GM23338 (cell line): ENCODE data around the gene MCC. TPM values are rescaled to one million over a fixed set of nuclear protein-coding genes. Genes with fewer than 3 reads are reported as not detected.

Experiments used
- ATAC-seq: fragments of 200-7000 bp; cut with Tn5 transposase; 3 replicates; pipeline ENCODE4 v1.9.1; 2020
- DNase-seq: peaks from one replicate; pipeline ENCODE4 v3.0.0-alpha.2; 2015; ENCODE audit warnings: low spot score
- H2AFZ ChIP-seq: fragments of 200-600 bp; sonication (generic); 2 replicates; pipeline ENCODE4 v1.8.0; 2016; ENCODE audit warnings: antibody characterized with exemption, mild to moderate bottlenecking, moderate library complexity
- H3F3A ChIP-seq: fragments of 200-600 bp; sonication (generic); replicated peaks from 2 replicates; pipeline ENCODE4 v1.8.0; 2017; ENCODE audit warnings: antibody characterized with exemption, mixed run types, low read depth
- H3K27ac ChIP-seq: fragments of 200-600 bp; sonication (generic); 2 replicates; pipeline ENCODE4 v1.6.1; 2016; ENCODE audit warnings: low read depth
- H3K27me3 ChIP-seq: fragments of 200-600 bp; sonication (generic); 2 replicates; pipeline ENCODE4 v1.8.0; 2016; ENCODE audit warnings: mild to moderate bottlenecking, mixed run types, moderate library complexity; ENCODE audit not compliant: insufficient read depth
- H3K36me3 ChIP-seq: fragments of 200-600 bp; sonication (generic); 2 replicates; pipeline ENCODE4 v1.8.0; 2016; ENCODE audit warnings: mild to moderate bottlenecking; ENCODE audit not compliant: insufficient read depth
- H3K4me1 ChIP-seq: fragments of 200-600 bp; sonication (generic); 2 replicates; pipeline ENCODE4 v1.8.0; 2016; ENCODE audit warnings: mild to moderate bottlenecking, moderate library complexity; ENCODE audit not compliant: insufficient read depth
- H3K4me2 ChIP-seq: fragments of 200-600 bp; sonication (generic); 2 replicates; pipeline ENCODE4 v1.7.1; 2017; ENCODE audit warnings: mixed run types
- H3K4me3 ChIP-seq: fragments of 200-600 bp; sonication (generic); 2 replicates; pipeline ENCODE4 v1.6.1; 2016; ENCODE audit warnings: mixed run types
- H3K79me2 ChIP-seq: fragments of 200-600 bp; sonication (generic); replicated peaks from 2 replicates; pipeline ENCODE4 v1.8.0; 2017; ENCODE audit warnings: mild to moderate bottlenecking; ENCODE audit not compliant: insufficient read depth
- H3K9me2 ChIP-seq: fragments of 200-600 bp; sonication (generic); 2 replicates; pipeline ENCODE4 v1.8.0; 2017; ENCODE audit not compliant: insufficient read depth
- H4K20me1 ChIP-seq: fragments of 200-600 bp; sonication (generic); replicated peaks from 2 replicates; pipeline ENCODE4 v1.8.0; 2017; ENCODE audit warnings: mild to moderate bottlenecking; ENCODE audit not compliant: insufficient read depth
- H3K27ac Mint-ChIP-seq: 2 replicates; pipeline ENCODE4 v1.8.0; 2020; ENCODE audit warnings: inconsistent platforms, mild to moderate bottlenecking, moderate library complexity, mixed read lengths
- H3K27me3 Mint-ChIP-seq: 3 replicates; pipeline ENCODE4 v1.8.0; 2022; ENCODE audit warnings: low read depth, mild to moderate bottlenecking, moderate library complexity, mixed read lengths, inconsistent platforms; ENCODE audit not compliant: insufficient read depth, poor library complexity
- H3K36me3 Mint-ChIP-seq: 3 replicates; pipeline ENCODE4 v1.8.0; 2021; ENCODE audit warnings: low read depth, mild to moderate bottlenecking, inconsistent platforms, moderate library complexity, mixed read lengths
- H3K4me1 Mint-ChIP-seq: 3 replicates; pipeline ENCODE4 v1.8.0; 2020; ENCODE audit warnings: mild to moderate bottlenecking, inconsistent platforms, mixed read lengths
- H3K4me3 Mint-ChIP-seq: 3 replicates; pipeline ENCODE4 v1.8.0; 2021; ENCODE audit warnings: moderate library complexity, mild to moderate bottlenecking, inconsistent platforms, mixed read lengths
- H3K9me3 Mint-ChIP-seq: 3 replicates; pipeline ENCODE4 v1.8.0; 2020; ENCODE audit warnings: moderate library complexity, mild to moderate bottlenecking, inconsistent platforms, mixed read lengths
- CREB1 ChIP-seq: fragments of 250-450 bp; sonication (Bioruptor Pico); IDR thresholded peaks from 2 replicates; pipeline ENCODE4 v1.5.0; 2020; ENCODE audit warnings: low read depth, mild to moderate bottlenecking, moderate library complexity
- EZH2 ChIP-seq: fragments of 200-600 bp; sonication (generic); IDR thresholded peaks from one replicate; pipeline ENCODE4 v1.8.0; 2017; ENCODE audit warnings: antibody characterized with exemption, mild to moderate bottlenecking, low read depth; ENCODE audit not compliant: unreplicated experiment
- EZH2phosphoT487 ChIP-seq: fragments of 200-600 bp; sonication (generic); IDR thresholded peaks from one replicate; pipeline ENCODE4 v1.8.1; 2018; ENCODE audit warnings: antibody characterized with exemption; ENCODE audit not compliant: unreplicated experiment
- JUNB ChIP-seq: IDR thresholded peaks from one replicate; pipeline ENCODE4 v1.6.1; 2016; ENCODE audit warnings: antibody characterized with exemption; ENCODE audit not compliant: unreplicated experiment
- STAT1 ChIP-seq: IDR thresholded peaks from one replicate; pipeline ENCODE4 v1.6.1; 2016; ENCODE audit warnings: antibody characterized with exemption; ENCODE audit not compliant: unreplicated experiment
- ZNF114 ChIP-seq: fragments of 250-450 bp; sonication (Bioruptor Pico); IDR thresholded peaks from 2 replicates; pipeline ENCODE4 v1.5.0; 2020; ENCODE audit warnings: mild to moderate bottlenecking, moderate library complexity
- polyA plus RNA-seq: library from polyadenylated mRNA; unstranded; fragments of >200 nt; fragmentation: Nextera tagmentation; extraction: Ambion mirVana; gene quantifications from 2 replicates; pipeline ENCODE4 v1.2.1, GENCODE V29; 2016
- total RNA-seq: library from RNA; depleted of rRNA; stranded (reverse); fragments of >200 nt; shearing (Covaris generic); gene quantifications from 2 replicates; pipeline ENCODE4 v1.2.3, GENCODE V29; 2014
- TF ChIP-seq, protein P1 (sequence below): fragments of 250-450 bp; sonication (Bioruptor Pico); IDR thresholded peaks from 2 replicates; pipeline ENCODE4 v1.5.0; 2020; ENCODE audit warnings: mild to moderate bottlenecking, moderate library complexity
- TF ChIP-seq, protein P2 (sequence below): IDR thresholded peaks from one replicate; pipeline ENCODE4 v1.6.1; 2018; ENCODE audit warnings: antibody characterized with exemption; ENCODE audit not compliant: unreplicated experiment
- TF ChIP-seq, protein P3 (sequence below): IDR thresholded peaks from 2 replicates; pipeline ENCODE4 v1.6.1; 2016; ENCODE audit warnings: antibody characterized with exemption

MCC gene
- total and polyA plus RNA-seq, 2 experiments from 2014 or later: 3.8 to 10.1 TPM

DNA sequence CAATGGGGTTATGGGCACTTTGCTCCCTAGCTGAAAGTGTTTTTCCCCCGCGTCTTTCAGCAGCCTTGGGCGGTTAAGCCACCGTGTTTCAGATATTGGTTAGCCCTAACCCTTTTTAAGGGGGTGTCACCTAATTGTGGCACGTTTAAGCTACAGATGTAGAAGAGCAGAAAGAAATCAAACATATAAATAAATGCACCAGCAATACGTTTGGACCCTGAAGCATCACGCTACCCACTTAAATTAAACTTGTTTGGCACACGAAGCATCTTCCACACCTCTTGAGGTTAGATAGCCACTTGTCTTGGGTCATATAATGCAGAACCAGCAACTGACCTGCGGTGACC is 26.0 kb upstream of the MCC start:
- DNase-seq: peak; percentile 8
- Mint-ChIP-seq H3K27ac (no peak overlapping the region), H3K4me1 (peaks cover 10% of the 10 kb centered on the region), H3K27me3 (peaks cover 2% of the 10 kb centered on the region), H3K9me3 (no peaks in the 10 kb centered on the region; the same call in 2 of the 3 replicates), H3K4me3 (peak overlapping the region; percentile 76), H3K36me3 (peaks cover 22% of the 10 kb centered on the region; the same call in 2 of the 3 replicates)
- Histone ChIP-seq H3K27ac (no peak overlapping the region), H3K27me3 (no peaks in the 10 kb centered on the region), H3K9me2 (no peaks in the 10 kb centered on the region), H3K4me3 (peak overlapping the region; percentile 81), H3K36me3 (no peaks in the 10 kb centered on the region; the same call in 1 of the 2 replicates), H4K20me1 (peaks cover 7% of the 10 kb centered on the region), H3F3A (no peaks in the 10 kb centered on the region), H3K79me2 (peaks cover 11% of the 10 kb centered on the region), H2AFZ (peak overlapping the region; percentile 99), H3K4me2 (peak overlapping the region; percentile 93), H3K4me1 (peaks cover 11% of the 10 kb centered on the region)
- TF ChIP-seq, protein P1, sequence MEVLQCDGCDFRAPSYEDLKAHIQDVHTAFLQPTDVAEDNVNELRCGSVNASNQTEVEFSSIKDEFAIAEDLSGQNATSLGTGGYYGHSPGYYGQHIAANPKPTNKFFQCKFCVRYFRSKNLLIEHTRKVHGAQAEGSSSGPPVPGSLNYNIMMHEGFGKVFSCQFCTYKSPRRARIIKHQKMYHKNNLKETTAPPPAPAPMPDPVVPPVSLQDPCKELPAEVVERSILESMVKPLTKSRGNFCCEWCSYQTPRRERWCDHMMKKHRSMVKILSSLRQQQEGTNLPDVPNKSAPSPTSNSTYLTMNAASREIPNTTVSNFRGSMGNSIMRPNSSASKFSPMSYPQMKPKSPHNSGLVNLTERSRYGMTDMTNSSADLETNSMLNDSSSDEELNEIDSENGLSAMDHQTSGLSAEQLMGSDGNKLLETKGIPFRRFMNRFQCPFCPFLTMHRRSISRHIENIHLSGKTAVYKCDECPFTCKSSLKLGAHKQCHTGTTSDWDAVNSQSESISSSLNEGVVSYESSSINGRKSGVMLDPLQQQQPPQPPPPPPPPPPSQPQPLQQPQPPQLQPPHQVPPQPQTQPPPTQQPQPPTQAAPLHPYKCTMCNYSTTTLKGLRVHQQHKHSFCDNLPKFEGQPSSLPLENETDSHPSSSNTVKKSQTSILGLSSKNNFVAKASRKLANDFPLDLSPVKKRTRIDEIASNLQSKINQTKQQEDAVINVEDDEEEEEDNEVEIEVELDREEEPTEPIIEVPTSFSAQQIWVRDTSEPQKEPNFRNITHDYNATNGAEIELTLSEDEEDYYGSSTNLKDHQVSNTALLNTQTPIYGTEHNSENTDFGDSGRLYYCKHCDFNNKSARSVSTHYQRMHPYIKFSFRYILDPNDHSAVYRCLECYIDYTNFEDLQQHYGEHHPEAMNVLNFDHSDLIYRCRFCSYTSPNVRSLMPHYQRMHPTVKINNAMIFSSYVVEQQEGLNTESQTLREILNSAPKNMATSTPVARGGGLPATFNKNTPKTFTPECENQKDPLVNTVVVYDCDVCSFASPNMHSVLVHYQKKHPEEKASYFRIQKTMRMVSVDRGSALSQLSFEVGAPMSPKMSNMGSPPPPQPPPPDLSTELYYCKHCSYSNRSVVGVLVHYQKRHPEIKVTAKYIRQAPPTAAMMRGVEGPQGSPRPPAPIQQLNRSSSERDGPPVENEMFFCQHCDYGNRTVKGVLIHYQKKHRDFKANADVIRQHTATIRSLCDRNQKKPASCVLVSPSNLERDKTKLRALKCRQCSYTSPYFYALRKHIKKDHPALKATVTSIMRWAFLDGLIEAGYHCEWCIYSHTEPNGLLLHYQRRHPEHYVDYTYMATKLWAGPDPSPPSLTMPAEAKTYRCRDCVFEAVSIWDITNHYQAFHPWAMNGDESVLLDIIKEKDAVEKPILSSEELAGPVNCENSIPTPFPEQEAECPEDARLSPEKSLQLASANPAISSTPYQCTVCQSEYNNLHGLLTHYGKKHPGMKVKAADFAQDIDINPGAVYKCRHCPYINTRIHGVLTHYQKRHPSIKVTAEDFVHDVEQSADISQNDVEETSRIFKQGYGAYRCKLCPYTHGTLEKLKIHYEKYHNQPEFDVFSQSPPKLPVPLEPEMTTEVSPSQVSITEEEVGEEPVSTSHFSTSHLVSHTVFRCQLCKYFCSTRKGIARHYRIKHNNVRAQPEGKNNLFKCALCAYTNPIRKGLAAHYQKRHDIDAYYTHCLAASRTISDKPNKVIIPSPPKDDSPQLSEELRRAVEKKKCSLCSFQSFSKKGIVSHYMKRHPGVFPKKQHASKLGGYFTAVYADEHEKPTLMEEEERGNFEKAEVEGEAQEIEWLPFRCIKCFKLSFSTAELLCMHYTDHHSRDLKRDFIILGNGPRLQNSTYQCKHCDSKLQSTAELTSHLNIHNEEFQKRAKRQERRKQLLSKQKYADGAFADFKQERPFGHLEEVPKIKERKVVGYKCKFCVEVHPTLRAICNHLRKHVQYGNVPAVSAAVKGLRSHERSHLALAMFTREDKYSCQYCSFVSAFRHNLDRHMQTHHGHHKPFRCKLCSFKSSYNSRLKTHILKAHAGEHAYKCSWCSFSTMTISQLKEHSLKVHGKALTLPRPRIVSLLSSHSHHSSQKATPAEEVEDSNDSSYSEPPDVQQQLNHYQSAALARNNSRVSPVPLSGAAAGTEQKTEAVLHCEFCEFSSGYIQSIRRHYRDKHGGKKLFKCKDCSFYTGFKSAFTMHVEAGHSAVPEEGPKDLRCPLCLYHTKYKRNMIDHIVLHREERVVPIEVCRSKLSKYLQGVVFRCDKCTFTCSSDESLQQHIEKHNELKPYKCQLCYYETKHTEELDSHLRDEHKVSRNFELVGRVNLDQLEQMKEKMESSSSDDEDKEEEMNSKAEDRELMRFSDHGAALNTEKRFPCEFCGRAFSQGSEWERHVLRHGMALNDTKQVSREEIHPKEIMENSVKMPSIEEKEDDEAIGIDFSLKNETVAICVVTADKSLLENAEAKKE (CRISPR knock-in tag): no peak
- TF ChIP-seq, protein P2, sequence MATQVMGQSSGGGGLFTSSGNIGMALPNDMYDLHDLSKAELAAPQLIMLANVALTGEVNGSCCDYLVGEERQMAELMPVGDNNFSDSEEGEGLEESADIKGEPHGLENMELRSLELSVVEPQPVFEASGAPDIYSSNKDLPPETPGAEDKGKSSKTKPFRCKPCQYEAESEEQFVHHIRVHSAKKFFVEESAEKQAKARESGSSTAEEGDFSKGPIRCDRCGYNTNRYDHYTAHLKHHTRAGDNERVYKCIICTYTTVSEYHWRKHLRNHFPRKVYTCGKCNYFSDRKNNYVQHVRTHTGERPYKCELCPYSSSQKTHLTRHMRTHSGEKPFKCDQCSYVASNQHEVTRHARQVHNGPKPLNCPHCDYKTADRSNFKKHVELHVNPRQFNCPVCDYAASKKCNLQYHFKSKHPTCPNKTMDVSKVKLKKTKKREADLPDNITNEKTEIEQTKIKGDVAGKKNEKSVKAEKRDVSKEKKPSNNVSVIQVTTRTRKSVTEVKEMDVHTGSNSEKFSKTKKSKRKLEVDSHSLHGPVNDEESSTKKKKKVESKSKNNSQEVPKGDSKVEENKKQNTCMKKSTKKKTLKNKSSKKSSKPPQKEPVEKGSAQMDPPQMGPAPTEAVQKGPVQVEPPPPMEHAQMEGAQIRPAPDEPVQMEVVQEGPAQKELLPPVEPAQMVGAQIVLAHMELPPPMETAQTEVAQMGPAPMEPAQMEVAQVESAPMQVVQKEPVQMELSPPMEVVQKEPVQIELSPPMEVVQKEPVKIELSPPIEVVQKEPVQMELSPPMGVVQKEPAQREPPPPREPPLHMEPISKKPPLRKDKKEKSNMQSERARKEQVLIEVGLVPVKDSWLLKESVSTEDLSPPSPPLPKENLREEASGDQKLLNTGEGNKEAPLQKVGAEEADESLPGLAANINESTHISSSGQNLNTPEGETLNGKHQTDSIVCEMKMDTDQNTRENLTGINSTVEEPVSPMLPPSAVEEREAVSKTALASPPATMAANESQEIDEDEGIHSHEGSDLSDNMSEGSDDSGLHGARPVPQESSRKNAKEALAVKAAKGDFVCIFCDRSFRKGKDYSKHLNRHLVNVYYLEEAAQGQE: no peak
- TF ChIP-seq CREB1 (CRISPR knock-in tag): no peak
- no peak for TF ChIP-seq EZH2
- TF ChIP-seq STAT1: no peak
- TF ChIP-seq EZH2phosphoT487: no peak
- TF ChIP-seq, protein P3, sequence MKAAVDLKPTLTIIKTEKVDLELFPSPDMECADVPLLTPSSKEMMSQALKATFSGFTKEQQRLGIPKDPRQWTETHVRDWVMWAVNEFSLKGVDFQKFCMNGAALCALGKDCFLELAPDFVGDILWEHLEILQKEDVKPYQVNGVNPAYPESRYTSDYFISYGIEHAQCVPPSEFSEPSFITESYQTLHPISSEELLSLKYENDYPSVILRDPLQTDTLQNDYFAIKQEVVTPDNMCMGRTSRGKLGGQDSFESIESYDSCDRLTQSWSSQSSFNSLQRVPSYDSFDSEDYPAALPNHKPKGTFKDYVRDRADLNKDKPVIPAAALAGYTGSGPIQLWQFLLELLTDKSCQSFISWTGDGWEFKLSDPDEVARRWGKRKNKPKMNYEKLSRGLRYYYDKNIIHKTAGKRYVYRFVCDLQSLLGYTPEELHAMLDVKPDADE: no peak
- TF ChIP-seq ZNF114 (CRISPR knock-in tag): no peak
- no peak for TF ChIP-seq JUNB
- ATAC-seq: no peak
